GM18499 (cell line): ENCODE measurements around the gene RNMT.
"Not testable (repeated sequence)": the region's sequence is repeated elsewhere in the genome, so short reads cannot be mapped to it uniquely, and the experiment has no call there.

ENCODE experiments used
- ATAC-seq: cut with Tn5 transposase; IDR thresholded peaks from one replicate; pipeline ENCODE4 v1.9.1; 2021; ENCODE audit warnings: moderate number of reproducible peaks; ENCODE audit not compliant: insufficient read depth, unreplicated experiment

Gene RNMT

DNA sequence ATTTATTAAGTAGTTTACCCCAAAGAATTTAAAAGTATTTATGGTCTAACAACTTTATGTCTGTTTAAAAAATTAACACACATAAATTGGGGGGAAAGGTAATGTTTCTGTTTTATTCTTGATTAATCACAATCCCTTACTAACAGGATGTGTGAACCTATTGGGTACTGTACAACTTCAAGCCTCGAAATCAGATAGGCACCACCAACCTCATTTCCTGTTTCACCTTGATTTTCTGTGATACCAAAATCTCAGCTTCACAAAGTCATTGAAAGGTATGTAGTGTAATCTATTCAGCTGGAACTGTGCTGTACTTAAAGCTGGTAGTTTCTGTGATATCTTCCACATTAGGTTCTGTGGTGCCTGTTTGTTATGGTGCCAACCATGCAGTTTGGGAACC is 4.0 kb downstream of the RNMT start:
- no peak for ATAC-seq

DNA sequence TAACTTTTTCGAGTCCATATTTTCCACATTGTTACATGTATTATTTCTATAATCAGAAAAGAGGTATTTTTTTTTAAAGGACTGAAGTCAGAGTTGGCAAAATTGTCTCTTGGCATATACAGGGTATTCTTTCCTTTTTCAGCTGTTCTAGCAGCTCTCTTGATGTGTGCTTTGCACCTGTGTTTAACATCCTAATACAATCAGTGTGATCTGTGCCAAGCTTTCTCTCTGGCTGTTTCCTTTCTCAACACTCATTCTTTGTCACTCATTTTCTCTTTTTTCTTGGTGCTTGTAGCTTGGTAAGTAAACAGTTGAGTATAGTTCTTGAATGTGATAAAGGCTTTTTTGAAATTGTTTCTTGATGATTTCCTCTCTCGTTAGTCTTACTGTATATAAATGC is 9.2 kb downstream of the RNMT start:
- ATAC-seq, result no peak

DNA sequence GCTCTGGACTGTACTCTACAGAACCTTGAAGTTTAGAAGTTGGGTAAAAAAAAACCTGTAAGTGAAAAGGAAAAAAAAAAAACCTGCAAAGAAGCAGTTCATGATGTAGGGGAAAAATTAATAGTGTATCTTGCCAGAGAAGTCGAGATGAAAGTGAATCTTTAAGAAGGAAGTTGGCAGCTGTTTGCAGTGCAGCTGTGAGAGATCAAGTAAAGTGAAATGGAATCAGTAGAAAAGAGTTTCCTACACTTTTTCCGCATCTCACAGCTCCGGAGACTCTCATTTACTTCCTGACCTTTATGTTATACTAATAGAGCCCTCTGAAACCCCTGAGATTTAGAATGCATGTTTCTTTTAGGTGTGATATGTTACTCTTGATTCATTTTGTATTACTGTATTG is 19.2 kb downstream of the RNMT start:
- no peak for ATAC-seq

DNA sequence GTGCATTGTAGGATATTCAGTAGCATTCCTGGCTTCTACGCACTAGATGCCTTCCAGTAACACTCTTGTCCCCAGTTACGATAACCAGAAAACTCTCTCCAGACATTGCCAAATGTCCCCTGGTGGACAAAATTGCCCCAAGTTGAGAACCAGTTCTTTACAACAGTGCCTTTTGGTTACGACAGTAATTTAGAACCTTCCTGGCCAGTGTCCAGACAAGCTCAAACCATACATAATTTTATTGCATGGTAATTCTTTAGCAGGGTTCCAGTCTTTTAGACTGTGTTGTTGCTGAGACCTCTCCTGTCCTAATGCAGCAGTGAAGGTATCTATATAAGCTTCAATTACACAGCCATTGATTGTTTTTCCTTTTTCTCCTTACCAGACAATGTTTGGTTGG is 20.2 kb downstream of the RNMT start:
- no peak for ATAC-seq

DNA sequence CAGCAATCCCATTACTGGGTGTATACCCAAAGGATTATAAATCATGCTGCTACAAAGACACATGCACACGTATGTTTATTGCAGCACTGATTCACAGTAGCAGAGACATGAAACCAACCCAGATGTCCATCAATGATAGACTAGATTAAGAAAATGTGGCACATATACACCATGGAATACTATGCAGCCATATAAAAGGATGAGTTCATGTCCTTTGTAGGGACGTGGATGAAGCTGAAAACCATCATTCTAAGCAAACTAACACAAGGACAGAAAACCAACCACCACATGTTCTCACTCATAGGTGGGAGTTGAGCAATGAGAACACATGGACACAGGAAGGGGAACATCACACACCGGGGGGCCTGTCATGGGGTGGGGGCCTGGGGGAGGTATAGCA is 25.1 kb downstream of the RNMT start:
- not testable (repeated sequence) for ATAC-seq

DNA sequence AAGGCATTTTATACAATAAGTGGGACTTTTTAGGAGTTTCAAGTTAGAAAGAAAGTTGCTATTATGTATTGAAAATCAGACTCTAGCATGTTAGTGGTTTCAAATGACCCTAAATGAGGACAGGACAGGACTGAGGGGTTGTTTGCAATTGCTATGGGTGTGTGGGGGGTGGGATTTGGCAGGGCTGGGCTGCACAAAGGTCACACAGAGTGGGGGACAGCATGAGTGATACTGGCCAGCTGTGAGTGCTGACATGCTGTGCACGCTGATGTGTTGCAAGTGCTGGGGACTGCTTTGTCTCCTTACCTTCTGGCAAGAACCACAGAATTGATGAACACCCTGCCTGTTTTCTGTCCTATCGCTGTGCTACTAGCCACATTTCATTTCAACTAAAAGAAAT is 29.8 kb downstream of the RNMT start:
- ATAC-seq, result no peak

DNA sequence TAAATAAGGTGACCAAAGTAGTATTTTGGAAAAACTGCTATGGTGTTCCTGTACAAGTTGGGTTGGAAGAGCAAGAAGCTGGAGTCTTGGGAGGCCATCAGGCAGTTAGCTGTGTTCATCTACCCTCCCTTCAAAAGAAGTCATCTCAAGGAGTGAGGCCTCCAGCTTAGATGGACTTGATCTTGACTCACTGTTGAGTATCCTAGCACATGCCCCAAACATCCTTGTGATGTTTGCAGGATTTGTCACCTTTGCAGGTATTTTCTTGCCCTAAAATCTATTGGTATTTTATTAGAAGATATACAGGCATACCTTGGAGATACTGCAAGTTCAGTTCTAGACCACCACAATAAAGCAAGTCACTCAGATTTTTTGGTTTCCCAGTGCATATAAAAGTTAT is 30.2 kb downstream of the RNMT start:
- no peak for ATAC-seq

DNA sequence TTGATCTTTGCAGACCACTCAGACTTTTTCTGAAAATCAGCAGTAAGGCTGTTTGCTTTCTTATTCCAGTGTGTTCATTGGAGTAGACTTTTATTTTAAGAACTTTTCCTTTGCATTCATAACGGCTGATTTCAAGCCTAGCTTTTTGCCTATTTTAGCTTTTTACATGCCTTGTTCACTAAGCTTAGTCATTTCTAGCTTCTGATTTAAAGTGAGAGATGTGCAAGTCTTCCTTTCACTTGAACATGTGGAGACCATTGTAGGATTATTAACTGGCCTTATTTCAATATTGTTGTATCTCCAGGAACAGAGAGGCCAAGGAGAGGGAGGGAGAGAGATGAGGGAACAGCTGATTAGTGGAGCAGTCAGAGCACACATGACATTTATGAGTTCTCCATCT is 32.1 kb downstream of the RNMT start:
- no peak for ATAC-seq

DNA sequence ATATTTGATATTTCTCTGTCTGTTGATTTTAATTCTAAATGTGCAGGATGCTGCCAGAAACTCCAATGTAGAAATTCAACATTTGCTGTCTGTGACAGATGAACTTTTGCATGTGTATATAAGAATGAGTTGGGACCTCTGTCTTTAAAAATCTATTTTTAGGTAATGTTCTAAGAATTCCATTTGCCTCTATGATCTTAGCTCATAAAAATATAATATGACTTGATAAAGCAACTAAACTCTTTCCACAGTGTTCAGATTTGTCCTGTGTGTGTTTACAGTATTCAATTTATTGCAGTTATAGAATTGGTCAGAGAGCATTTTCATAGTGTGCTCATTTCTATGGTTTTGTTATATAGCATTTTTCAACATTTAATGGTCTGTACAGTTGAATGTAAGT is 33.6 kb downstream of the RNMT start:
- ATAC-seq, result no peak

DNA sequence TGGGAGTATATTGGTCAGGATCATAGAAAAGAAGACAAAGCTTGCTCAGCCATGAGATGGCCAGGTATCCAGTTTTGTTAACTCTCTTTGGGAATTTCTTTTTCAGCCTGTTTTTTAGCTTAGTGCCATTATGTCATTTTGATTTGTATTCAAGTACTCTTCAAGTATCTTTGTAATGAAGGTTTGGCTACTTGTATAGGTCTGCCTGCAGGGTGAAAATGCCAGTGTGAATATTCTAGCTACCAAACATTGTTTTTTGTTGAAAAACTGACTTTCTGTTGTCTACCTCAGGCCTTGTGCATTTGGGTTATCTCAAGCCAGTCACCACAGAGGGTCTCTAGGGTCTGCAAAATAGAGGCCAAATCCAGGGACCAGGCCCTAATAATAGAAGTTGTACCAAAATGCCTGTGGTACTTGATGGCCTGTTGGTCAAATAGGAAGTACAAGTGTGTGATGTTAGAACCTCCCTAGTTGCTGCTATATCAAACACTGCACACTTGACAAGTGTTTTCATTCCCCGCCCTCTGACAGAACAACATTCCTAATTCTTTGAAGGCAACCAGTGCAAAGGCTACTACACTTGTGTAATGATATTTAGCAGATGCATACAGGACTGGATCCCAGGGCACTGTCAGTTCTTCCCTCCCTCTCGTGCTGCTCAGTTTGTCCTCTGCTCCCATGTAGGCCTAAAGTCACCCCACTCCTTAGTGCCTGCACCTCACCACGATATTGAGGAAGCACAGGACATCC is 36.4 kb downstream of the RNMT start:
- ATAC-seq, result no peak

DNA sequence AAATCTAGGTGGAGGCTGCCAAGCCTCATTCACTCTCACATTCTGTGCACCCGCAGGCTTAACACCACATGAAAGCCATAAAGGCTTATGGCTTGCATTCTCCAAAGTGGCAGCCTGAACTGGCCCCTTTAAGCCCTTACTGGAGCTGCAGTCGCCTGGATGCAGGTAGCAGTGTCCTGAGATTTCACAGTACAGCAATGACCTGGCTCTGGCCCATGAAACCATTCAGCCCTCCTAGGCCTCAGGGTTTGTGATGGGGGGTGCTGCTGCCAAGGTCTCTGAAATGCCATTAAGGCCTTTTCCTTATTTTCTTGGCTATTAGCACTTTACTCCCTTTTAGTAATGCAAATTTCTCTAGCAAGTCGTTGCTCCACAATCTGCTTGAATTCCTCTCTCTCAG is 48.6 kb downstream of the RNMT start:
- no peak for ATAC-seq

DNA sequence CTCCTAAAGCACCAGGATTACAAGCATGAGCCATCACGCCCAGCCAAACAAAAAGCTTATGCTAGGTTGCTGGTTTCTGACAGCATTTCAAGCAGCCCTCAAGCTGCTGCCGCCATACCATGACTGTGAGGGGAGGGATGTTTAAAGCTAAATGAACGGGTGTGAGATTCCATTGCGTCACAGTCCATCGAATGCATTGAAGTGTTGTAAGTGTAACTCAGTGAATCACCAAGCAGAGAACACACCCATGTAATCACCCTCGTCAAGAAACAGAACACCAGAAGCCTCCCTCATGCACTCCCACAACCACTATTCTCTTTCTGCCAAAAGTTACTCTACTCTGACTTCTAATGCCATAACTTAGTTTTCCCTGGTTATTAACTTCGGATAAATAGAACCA is 64.7 kb downstream of the RNMT start:
- no peak for ATAC-seq

DNA sequence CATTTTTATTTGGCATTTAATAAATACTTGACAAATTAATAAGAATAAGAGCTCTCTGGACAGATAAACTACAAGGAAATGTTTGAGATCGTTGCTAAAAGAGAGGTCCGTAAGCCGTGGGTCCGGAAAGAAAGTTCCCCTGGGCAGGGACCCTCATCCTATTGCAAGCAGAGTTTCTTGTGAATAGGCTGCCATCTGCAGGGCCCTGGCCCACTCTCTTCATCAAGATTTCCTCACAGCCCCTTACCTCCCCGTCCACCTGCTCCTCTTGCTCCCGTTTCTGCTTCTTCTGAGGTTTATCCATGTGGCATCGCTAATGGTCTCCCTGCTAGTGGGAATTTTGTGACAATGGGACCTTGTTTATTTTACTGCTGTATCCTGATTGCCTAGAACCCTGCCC is 67.3 kb downstream of the RNMT start:
- ATAC-seq, result no peak

DNA sequence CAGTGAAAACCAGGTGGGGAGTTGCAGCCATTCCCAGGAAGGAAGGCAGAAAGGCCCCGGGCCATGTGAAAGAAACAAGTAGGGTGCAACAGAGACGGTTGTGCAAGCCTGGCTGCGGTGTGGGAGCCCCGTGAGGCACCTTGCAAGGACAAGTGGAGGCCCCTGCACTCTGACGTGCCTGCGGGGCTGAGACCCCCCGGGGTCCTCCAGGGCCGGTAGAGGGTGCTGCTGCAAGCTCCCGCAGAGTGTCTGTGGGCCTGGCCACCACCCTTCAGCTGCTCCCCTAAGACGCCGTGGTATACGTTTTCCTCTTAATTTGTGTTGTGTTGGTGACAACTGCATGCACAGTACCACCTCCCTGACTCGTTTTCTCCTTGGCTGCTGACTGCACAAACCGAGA is 70.0 kb downstream of the RNMT start:
- ATAC-seq, result no peak

DNA sequence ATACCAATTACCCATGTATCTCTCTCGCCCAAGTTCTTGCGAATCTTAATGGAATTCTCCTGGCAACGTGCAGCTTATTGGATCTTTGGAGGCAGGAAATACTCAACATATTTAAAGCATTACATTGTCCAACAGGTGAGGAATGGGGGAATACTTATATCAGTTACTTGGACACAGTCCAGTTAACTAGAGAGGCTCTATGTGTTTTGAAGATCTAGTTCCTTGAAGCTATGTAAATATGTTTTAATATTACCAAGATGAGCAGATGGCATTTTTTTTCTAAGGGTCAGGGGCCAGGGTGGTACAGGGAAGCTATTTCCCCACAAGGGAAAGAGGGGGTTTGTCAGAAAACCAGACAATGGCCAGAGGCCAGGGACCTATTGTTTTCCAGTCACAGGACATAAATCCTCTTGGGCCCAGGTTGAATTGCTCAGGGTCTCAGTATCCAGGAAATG is 70.7 kb downstream of the RNMT start:
- ATAC-seq, result no peak

DNA sequence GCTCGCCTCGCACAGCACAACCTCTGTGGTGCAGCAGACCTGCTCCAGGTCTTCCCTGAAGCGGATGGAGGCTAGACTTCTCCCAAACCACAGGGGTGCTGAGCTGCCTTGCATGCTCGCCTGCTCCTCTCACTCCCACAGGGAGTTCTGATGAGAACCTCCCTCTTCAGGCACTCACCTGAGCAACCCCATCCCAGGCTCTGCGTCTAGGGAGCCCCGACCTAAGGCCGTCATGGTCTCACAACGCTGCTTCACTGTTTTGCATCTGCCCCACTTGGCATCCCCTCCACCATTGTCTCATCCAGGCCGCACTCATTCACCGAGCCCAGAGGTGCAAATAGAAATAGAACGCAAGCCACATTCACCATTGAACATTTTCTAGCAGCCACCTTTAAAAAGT is 72.9 kb downstream of the RNMT start:
- no peak for ATAC-seq

DNA sequence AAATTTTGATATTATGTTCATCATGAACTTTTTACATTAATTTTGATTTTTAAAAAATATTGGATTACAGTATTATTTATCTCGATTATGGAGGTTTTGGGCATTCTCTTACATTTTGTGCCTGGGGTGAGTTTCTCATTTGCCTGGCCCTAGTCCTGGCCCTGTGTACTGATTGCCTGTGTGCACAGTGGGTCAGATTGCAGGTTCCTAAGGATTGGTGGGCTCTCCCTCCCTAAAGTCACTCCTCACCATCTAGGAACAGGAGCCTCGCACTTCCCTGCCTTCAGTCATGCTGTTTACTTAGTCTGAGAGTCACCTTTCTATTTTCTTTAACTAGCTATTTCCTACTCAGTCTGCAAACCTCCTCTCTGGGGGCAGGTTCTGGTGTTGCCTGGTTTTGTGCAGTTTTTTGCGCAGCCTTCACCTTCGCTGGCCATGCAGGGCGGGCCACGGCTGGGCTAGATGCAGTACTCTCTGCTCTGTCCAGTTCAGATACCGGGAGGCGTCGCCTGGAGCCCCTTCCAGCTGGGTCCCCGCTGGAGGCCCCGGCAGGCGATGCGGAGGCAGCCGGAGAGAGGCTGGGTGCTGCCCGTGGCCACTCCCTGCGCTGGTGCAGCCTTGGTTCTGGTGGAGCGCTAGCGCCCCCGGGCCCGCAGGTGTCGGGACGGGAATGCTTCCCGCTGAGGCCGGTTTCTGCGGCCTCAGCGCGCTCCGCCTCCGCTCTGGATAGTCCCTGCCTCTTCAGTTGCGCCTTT is 74.2 kb downstream of the RNMT start:
- no peak for ATAC-seq

DNA sequence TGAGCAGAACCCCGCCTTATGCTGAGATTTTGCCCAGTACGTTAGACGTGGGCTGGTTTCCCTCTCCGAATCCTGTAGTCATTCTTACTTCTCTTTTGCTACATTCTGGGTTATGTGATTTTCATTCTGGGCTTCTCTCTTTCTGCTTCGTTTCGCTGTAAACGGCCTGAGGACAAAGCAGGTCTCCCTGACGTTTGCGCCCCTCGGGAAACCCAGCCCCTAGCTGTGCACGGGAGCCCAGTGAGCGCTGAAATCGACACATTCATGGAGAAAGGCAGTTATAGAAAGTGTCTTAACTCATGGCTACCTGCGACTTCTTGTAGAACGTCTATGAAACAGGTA is 74.8 kb downstream of the RNMT start:
- ATAC-seq, result no peak

DNA sequence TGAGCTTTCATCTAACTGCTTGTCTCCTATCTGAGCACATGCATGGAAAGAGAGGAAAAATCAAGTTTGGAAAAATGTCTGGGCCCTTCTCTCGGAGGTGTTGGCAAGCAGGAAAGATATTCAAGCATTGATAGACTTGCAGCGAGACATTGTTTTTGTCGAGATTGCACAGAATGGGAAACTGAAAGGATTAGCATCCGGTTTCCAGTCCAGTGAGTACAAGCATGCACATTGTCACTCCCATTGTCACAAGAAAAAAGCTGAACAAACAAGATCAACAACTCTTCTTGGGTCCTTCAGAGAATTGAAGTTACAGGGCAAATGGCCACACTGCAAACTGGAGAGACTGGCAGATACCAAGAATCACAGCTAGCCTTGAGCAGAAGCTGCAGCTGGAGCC is 77.8 kb downstream of the RNMT start:
- no peak for ATAC-seq

DNA sequence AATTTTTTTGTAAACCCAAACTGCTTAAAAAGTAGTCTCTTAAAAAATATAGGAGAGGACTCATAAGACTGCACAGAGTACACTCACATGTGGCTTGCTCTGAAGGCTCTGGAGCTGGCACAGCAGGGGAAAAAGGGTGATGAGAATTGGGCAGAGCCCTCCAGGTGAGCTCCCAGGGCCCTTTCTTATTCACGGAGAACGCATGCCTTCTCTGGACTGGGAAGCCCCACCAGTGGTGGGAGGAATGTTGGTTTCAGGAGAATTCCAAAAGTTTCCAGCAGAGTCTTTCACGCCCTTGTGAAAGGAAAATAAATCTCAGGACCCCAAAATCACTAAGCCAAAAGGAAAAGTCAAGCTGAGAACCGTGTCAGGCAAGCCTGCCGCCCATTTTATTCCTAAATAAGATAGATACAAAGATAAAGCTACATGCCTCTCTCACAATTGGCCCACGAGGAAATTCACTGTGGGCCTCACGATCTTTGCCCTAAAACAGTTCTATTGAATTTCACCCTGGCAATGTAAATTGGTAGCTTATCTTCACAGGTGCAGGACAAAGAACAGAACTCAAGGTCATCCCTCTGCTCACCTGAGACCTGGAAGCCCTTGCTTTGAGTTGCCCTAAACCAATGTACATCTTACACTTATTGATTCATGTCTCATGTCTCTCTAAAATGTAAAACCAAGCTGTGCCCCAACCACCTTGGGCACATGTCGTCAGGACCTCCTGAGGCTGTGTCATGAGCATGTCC is 82.0 kb downstream of the RNMT start:
- ATAC-seq, result no peak

DNA sequence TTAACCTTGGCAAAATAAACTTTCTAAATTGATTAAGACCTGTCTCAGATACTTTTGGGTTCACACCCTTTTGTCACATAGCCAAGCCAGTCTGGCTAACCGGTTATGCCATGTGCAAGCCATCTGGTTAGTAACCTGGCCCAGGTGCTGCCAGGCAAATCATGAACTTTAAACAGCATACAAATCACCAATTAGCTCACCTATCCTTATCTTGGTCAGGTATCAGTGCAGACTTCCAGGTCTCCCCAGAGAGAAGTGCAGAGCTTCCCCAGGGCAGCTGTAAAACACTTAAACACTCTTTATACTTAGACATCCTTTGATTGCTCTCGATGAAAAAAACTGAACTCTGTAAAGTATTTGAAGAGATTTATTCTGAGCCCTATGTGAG is 82.6 kb downstream of the RNMT start:
- ATAC-seq, result no peak
